Measurements from ENCODE around the gene RPS6KA1.

DNA sequence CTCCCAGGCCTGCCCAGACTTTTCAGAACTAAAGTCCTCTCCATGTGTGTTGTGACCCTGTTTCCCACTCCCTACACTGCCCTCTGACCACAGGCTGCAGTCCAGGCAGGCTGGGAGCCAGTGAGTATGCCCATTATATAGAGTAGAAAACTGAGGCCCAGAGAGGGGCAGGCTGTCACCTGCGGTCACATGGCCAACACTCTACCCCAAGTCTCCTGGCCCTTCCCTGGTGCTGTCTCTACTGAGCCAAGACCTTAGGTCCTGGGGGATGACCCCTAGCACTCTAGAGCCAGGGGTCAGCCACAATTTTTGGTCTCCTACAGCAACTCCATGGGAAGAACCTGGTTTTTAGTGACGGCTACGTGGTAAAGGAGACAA, 30.8 kb downstream of the RPS6KA1 start:
- TF ChIP-seq EZH2 (IDR thresholded peaks at IDR 0.05; ENCODE audit: insufficient read depth, poor library complexity, severe bottlenecking) (no peak), EZH2phosphoT487 (IDR thresholded peaks at IDR 0.05; ENCODE audit: insufficient read depth, low read depth) (no peak)

Data from GM23248 (cell line).